Hepatic stellate cell (primary cell): ENCODE measurements around the gene LEF1.

ENCODE experiments used
- DNase-seq: peaks from one replicate; pipeline ENCODE4 v3.0.0; 2011; ENCODE audit warnings: low spot score

Gene LEF1

DNA sequence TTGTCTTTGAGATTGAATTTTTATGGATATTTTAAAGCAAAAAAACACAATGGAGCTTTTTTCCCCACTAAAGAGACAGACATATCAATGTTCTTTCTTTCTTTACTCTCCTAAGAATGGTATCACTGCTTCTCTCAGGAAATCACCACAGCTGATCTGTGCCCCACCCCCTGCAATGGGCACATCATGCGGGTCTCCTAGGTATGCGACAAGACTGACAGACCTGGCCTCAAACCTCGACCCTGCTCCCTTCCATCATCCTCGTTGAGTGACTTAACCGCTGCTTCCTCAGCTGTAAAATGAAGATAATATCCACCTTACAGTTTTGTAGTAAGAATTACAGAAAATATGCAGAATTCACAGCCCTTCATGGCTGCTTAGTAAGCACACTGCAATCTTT, 58.3 kb downstream of the LEF1 start:
- no peak for DNase-seq

DNA sequence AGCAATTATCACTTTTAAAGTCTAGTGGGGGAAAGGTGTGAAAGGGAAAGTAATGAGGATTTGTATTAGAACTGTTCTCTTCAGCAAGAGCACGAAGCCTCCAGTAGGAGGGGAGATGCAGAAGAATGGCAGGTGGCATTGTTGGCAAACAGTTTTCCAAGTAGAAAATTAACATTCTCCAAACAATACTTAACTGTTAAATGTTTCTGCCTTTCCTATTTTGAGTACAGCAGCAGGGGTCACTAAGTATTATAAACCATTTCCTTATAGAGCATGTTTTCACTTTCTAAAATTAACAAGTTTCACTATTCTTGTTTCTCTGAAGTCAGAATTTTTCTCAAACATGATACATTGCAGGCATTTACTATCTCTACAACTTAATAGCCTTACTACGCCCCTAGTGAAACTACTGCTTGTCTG, 58.7 kb downstream of the LEF1 start:
- no peak for DNase-seq

DNA sequence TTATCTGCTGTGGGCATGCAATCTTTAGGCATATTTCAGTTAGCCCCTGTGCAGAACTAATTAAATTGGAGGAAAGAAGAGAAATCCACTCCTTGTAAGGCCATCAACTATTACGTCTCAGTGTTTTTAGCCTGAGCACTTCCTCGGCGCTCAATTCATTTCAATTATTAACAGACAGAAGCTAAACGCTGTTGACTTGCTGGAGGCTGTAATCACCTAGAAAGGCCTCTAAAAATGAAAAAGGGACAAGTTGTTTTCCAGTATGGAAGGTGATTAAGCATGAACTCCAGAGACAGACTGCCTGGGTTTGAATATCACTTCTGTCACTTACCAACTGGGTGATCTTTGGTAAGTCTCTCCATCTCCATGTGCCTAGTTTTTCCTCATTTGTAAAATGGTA, 59.6 kb downstream of the LEF1 start:
- no peak for DNase-seq

DNA sequence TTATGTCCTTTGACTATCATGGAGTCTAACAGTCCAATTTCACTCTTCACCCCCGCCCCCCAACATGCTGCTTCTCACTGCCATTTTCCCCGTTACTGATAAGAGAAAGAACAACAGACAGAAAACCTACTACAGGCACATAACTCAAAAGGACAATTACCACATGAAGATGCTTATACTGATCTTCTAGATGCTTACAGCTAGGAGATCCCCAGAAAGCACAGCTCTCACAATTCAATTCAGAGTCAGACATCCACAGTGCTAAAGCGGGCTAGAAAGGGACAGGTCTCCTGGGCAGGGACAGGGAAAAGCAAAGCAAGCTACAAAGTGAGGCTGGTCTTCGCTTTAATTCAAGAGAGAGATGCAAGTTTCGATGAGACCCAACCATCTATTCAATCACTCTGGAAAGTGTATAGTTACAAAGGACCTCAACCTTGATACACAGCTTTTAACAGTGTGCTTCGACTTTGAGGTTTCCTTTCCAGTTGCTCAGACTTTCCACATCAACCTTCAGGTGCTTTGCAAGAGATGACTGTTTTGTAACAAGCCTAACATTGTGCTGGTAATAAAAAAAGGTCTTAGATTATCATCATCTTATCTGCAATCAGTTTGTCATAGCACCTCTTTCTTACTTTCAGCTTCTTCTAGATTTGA, 60.9 kb downstream of the LEF1 start:
- DNase-seq = no peak

DNA sequence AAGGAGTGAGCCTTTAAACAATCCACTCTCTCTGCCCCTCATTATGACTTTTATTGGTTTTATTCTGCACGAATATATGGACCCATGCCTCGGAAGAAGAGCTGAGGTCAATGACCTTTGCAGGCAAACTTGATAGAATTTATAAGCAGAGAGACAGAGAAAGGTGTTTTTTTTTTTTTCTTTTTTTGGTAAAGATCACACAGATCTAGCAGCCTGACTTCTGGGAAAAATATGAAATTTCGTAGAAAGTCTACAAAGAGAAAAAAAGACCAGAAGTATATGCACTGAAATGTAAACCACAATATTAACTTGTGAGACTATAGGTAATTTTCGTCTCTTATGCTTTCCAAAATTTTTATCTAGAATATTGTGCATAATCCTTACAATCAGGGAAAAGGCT, 61.6 kb downstream of the LEF1 start:
- no peak for DNase-seq

DNA sequence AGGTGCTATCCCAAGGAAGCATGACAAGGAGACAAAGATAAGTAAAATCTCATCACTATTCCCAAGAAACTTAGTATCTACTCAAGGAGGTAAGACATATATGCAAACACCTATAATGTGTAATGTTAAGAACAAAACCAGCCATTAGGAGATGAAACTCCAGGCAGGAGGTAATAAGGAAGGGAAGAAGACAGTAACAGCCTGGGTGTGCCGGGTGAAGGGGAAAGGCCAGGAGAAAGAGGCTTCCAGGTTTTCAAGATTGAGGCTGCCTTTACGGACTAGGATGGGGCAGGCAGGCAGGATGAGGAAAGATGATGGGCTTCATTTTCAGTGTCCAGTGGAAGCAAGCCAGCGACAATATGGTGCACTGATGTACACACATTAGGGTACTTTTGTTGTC, 62.5 kb downstream of the LEF1 start:
- DNase-seq = no peak

DNA sequence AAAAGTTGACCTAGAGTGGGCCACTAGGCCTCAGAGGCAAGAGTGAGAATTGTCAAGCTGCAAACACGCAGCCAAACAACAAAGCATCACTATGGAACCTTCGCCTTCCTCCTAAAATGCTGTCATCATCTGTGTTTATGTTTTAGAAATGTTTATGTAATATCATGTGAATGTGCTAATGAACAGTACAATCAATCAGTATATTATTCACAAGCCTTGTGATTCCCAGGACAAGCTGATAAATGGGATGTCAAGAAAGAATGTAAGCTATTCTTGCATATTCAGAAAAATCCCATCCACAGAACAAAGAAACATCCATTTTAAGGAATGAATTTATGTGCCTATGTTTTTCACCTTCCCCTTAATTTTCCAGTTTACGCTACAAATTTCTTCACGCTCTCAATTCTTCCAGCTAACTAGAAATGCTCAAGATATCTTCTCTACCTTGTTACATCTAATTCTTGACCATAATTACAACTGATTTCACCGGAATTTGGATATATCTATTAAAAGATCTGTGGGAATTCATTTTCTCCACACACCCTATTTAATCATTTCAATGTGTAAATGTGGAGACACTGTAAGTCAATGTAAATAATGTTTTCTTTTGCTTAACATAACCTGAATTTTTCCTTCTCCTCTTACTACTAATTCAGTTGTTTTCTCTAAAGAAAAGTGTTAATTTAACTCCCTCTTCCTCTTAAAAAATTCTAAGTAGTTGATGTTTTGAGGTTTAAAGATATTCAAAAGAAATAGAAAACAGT, 65.5 kb downstream of the LEF1 start:
- DNase-seq = no peak

DNA sequence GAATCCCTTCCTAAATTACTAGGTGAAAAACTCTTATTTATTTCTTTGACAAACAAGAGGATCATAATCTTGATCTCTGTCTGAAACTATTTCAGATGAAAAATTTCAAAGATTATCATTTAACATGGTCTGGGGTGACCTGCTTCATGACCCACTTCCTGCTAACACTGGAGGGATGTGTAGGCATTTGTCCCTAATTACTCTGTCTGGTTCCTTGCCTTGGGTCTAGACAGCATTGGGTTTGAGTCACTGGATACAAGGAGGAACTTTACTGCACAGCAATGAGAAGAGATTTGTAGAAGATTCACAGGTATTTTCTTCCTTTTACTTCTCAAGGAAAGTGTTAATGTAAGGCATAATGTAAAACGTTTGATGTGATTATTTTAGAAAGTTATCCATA, 67.9 kb downstream of the LEF1 start:
- DNase-seq = no peak

DNA sequence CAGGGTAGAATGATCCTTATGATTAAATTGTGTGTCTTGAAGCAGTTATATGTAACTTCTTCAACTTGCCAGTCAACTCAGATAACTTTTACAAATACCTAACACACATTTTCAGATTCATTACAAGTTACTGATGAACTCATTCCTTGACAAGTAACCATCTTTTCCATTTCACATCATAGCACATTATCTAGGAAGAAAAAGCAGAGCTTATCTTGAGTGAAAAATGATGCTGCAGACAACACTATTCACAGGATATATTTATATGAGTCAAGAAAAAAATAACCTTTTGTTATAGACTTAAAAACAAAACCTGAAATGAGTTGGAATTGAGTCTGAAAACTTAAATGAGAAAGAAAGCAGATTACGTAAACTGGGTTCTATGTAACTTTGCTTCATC, 68.9 kb downstream of the LEF1 start:
- no peak for DNase-seq

DNA sequence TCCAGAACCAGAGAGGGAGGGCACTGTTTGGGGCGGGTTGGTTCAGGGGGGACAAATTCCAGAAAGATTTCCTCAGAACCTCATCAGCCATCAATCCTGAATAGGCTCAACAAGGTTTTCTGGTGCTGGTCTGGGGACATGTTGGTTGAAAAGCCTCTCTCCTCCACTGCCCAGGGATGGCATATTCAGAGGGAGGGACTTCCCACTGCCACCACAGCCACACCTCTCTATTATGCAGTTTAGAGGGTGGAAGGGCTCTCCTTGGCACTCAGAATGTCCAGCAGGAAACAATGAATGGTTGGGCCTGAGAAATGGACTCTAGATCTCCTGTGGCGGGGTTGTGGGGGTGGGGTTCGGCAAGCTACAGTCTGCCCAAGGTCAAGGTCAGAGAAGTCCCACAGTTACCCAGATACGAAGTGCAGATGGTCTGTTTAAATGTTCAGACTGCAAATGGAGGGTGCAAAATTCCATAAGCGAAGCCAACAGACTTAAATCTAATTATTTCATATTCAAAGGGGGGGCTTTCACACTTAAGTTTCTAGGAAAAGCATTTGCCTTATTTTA, 70.7 kb downstream of the LEF1 start:
- no peak for DNase-seq

DNA sequence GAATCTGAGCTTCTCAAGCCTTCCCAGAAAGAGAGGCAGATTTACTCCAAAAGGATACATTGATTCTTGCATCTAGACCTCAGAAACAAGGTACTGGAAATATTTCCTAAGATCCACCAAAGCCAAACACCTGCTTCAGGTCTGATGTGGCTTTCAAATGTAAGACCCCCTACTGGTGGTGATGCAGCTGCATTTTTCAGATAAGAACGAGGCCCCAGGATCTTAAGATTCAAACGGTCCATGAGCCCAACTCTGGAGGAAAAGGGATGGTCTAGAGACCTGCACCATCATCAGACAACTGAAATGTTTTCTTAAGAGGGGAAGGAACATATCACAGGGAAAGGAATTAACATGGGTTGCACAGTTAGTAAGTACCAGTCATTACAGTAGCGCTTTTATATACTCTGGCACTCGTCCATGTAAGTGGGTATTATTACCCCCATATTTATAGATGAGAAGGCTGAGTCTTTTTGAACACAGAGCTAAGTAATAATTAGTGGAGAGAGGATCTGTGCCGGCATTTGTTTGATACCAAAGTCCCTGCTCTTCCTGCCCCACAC, 73.7 kb downstream of the LEF1 start:
- DNase-seq = no peak

DNA sequence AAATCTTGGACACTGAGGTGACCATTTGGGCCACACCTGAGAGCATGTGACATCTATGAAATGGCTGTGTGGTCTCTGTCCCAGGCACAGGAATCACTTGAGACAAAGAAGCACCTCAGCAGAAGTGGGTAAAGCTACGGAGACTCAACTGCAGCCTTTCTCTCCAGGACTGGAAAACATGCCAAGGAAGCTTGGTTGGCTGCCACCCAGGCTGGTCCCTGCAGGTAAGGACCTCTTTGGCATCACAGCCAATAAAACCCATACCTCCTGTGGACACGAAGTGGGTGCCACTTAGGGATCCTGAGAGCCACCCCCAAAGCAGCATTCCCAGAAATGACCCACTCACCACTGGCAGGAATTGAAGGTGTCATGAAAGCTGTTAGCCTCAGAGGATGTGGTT, 74.6 kb downstream of the LEF1 start:
- no peak for DNase-seq

DNA sequence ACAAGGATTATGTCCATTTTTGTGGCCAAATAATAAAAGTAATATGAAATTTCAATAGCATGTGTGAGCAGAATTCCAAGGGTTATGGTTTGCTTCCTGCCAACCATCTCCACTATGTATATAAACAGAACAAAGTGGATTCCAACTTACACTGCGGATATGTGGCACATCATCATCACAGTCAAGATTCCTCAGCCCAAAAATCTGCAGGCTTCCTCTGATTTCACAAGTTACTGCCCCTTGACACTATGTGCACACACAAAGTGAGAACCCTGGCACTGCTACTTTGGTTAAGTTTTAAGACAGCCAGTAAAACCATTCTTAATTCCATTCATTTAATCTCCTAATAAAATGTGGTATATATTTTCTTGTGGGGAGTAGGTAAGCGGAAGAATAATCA, 76.4 kb downstream of the LEF1 start:
- no peak for DNase-seq

DNA sequence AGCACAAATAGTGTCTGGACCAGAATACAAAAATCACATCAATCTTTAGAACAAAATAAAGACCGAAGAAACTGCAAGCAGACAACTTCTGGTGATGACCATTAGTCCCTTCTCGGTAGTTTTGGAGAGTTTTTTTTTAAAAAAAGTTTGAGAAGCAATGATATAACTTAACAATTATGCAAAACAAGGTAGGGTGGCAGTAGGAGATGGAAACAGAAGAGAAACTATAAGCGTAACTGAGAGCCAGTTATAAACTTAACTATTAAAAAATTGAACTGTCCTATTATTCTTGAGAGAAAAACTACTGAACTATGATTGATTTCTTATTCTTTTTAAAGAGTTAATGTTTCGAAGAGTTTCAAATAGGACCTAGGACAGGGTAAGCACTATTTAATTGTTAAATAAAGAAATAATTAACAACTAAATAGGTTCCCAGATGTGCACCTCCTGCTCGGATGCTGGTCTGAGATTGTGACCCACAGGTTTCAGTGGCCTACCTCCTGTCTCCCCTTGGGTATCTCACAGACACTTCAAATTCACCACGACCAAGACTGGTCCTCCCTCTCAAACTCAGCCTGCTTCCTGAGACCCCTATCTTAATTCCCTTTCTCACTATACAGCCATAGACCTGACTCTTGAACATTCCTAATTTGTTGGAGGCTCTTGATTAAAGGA, 81.3 kb downstream of the LEF1 start:
- DNase-seq = no peak

DNA sequence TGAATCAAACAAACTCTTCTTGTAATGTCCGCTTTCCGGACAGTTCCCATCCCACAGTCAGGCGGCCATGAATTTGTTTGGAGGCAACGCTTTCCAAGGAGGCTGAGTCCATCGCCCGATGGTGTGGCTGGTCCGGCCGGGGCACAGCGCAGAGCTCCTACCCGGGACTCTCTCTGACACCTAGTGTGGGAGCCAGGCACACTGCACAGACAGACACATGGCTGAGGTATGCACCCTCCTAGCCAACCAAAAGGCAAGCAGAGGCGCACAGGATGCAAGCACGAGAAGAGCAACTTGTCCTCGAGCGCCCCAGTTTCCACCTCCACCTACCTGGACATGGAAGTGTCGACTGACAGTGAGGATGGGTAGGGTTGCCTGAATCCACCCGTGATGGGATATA, 87.5 kb downstream of the LEF1 start:
- DNase-seq = no peak

DNA sequence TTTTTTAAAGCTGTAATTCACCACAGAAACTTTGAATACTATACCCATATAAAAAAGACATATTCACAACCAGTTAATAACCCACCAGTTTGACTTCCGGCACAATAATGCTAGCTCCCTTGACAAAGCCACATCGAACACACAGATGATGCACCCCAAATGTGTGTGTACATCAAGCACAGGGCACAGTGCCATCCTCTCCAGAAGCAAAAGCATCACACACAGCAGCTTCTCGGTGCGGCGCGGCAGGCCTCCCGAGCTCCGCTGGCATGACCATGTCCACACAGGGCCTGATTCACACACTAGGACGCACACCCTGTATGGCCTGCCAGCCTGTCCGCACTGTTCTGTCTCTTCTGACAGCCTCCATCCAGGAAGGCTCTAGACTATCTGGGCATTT, 88.0 kb downstream of the LEF1 start:
- DNase-seq = no peak

DNA sequence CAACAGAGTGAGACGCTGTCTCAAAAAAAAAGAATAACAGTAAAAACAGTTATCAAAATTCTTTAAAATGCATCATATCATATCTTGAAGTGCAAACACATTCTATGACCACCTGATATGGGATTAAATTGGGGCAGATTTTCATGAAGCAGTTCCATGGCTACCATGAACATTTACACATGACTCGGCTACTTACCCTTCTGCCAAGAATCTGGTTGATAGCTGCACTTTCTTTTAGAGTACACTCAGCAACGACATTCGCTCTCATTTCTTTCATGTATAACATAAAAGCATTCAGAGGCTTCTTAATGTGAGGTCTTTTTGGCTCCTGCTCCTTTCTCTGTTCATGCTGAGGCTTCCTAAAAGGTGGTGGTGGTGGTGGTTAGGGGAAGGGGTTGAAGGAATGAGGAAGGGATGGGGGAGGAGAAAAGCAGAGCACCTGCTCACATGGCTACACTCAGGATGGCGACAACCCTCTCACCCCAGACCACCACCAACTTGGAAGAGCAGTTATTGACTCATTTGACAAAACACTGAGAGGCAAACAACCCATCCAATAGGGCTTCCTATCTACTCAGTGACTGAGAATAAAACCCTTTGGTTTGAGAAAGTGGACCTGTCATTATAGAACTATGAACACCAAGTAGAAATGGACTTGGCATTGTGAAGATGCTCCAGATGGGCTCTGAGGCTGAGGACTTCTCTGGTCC, 90.6 kb downstream of the LEF1 start:
- no peak for DNase-seq

DNA sequence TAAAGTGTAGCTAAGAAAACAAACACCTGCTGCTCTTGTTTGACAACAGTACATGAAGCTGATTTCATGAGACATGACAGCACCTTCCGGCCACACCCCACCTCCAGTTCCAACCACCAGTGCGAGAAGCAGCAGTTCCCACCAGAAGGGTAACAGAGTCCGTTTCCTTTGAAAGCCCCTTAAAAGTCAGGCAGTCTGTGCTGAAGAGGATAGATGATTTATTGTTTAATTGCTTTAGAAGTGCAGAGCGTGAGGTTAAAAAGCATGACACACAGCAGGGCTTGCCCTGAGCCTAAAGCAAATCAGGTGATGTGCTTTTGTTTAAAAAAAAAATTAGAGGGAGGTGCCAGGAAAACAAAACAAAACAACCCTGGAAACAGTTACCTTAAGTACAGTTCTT, 96.4 kb downstream of the LEF1 start:
- DNase-seq = no peak

DNA sequence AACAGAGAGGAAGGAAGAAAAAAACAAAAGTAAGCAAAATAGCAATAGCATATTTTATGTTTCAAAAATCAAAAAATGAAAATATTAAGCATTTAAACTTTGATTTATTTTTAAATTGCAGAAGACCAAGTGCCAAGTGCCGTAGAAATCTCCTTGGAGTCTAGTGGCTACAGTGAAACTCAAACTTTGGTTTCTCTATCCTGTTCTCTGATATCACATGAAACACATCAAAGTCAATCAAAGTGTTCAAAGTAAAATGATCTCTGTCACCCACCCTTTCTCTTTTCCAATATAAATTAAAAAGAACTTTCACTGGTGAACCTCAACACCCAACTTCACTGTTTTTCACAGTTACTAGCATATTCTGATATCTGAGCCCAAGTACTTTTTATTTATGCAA, 98.0 kb downstream of the LEF1 start:
- no peak for DNase-seq

DNA sequence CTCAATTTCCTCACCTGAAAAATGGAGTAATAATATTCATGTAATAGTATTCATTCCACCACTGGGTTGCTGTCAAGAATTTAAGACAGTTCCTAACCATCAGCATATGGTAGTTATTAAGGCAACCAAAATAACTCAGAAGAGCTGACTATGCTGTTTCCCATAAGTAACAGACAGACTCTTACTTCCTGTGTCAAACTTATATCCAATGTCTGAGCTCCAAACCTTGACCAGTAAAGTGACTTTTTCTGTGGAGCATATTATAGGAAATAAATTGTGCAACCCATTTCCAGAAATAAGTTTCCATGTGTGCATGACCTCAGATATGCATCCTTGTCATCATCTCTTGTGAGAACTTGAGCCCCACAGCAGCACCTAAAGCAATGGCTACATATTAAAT, 100.3 kb downstream of the LEF1 start:
- no peak for DNase-seq

DNA sequence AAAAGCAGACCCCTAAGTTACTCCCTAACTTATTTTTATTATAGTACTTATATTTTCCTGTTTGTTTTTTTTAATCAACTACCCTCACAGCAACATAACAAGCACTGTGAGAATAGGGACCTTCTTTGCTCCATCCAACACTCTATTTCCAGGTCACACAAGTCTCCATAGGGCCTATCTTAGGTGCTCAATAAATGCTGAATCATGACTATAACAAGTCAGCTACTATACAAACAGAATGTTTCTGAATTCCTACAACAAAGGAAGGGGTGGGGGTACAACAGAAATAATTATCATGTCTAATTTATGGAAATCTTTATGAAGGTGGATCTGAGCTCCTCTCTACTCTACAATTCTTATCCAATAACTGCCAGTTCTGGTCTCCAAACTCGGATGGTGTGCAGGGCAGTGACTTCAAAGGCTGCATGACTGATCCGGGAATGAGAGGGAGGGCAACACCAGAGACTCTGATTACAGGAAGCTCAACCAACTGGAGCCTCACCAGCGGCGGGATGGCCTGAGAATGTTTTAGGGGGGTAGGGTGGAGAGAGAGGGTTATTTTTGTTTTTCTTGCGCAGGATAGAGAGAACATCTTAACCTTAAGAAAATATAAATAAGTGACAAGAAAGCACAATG, 107.9 kb downstream of the LEF1 start:
- peak; percentile 16 for DNase-seq

DNA sequence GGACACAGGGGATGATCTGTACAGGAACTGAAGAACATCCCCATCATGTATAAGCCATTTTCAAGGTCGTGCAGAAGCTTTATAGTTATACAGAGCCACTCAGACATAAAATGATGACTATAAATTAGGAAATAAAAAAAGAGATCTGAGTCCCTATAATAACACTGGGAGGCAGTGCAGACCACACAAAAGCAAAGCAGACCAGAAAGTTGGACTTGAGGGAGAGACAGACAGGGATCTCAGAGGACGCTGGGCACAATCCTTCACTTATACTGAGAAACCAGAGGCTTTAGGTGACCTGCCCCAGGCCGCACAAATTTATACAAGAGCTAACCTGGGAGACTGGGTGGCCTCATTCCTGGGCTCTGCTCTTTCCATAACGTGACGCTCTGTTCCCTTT, 108.6 kb downstream of the LEF1 start:
- DNase-seq = peak; percentile 35
